Activated CD4-positive, alpha-beta memory T cell treated with anti-CD3 and anti-CD28 coated beads for 36 hours (primary cell): ENCODE data around the gene GLIPR2. TPM values are rescaled to one million over a fixed set of nuclear protein-coding genes. Genes with fewer than 3 reads are reported as not detected.
A peak's percentile ranks its signal among the peaks of the same experiment; 100 is the strongest.
"Not testable (repeated sequence)": the region's sequence is repeated elsewhere in the genome, so short reads cannot be mapped to it uniquely, and the experiment has no call there.

Experiments used
- CTCF ChIA-PET: fragments of 350-600 bp; sonication (Branson Sonifier 250); formaldehyde crosslinking; loops from one replicate; lab custom pipeline; 2021; ENCODE audit warnings: antibody characterized with exemption, inconsistent platforms; lab: Charles Lee
- POLR2A ChIA-PET: fragments of 350-600 bp; sonication (Branson Sonifier 250); formaldehyde crosslinking; loops from one replicate; lab custom pipeline; 2021; ENCODE audit warnings: antibody characterized with exemption; lab: Charles Lee
- DNase-seq: peaks from one replicate; pipeline ENCODE4 v3.0.0-alpha.2; 2020
- H3K27ac Mint-ChIP-seq: one replicate; pipeline ENCODE4 v1.8.0; 2021; ENCODE audit warnings: mixed read lengths
- H3K27me3 Mint-ChIP-seq: one replicate; pipeline ENCODE4 v1.8.0; 2021; ENCODE audit warnings: mixed read lengths
- H3K36me3 Mint-ChIP-seq: one replicate; pipeline ENCODE4 v1.8.0; 2021; ENCODE audit warnings: mixed read lengths
- H3K4me1 Mint-ChIP-seq: one replicate; pipeline ENCODE4 v1.8.0; 2021; ENCODE audit warnings: low read depth, mixed read lengths
- H3K4me3 Mint-ChIP-seq: one replicate; pipeline ENCODE4 v1.8.0; 2021; ENCODE audit warnings: mild to moderate bottlenecking, mixed read lengths
- H3K9me3 Mint-ChIP-seq: one replicate; pipeline ENCODE4 v1.8.0; 2021; ENCODE audit warnings: mixed read lengths
- intact Hi-C: fragments of 100-400 bp; cut with micrococcal nuclease; formaldehyde crosslinking; loops from one replicate; pipeline ENCODE4 v1.15.1; 2023
- total RNA-seq, 2 experiments: library from RNA; stranded (reverse); gene quantifications; one replicate each; pipeline ENCODE4 v1.2.3, GENCODE V29; 2021

GLIPR2 gene, protein sequence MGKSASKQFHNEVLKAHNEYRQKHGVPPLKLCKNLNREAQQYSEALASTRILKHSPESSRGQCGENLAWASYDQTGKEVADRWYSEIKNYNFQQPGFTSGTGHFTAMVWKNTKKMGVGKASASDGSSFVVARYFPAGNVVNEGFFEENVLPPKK
- 10 to 100 TPM; 24.7 to 25.8 TPM for total RNA-seq

DNA sequence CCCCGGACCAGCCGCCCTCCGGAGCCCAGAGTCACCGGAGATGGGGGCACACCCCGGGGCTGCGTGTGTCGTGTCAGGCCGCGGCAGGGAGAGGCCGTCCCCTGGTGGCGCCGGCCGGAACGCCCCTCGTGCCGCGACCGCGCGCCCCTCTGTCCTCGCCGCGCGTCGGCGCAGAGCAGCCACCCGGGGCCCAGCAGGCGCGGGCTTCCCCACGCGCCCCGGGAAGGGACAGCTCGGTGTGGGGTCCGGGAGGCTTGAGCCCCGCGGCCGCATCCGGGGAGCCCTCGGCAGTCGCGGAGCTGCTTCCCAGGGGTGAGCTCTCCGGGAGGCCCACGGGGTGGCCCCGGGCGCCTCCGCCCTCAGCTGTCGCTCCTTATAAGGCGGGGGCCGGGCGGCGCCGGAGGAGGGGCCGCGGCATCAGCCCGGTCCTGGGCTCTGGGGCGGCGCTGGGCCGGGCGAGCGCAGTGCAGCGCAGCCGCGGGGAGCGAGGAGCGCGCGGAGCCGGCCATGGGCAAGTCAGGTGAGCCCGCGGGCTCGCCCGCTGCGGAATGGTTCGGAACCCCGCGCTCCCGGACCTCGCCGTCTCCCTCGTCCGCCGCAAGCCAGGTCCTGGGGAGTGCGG, at the start of gene GLIPR2:
Gene GLIPR2, plus strand, starts transcription at position 462 of the 622 bp plus-strand sequence. Its CDS starts 46 bp downstream, at position 508.
- POLR2A ChIA-PET = interaction anchor here (0.6 to 1.2 kb wide), 6 partner anchors 12 to 975 kb away, joined by 3 to 5 read pairs (median 4); partner anchors contain the start of gene CLTA
- intact Hi-C loops = loop anchor here (1.0 to 5.0 kb wide), 4 partner anchors 16 to 99 kb away; partner anchors contain the start of gene RECK
- no peaks in the 10 kb centered on the region for H3K27me3 Mint-ChIP-seq

DNA sequence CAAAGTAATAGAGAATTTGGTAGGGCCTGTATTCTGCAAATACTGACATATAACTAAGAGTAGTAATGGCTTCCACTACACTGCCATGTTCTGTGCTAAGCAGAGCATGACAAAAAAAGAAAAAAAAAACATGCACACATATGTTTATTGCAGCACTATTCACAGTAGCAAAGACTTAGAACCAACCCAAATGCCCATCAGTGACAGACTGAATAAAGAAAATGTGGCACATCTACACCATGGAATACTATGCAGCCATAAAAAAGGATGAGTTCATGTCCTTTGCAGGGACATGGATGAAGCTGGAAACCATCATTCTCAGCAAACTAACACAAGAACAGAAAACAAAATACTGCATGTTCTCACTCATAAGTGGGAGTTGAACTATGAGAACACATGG, 49.5 kb upstream of the GLIPR2 start:
- POLR2A ChIA-PET, H3K9me3 Mint-ChIP-seq, DNase-seq, H3K27me3 Mint-ChIP-seq, H3K4me3 Mint-ChIP-seq, intact Hi-C loops, H3K4me1 Mint-ChIP-seq, H3K27ac Mint-ChIP-seq: not testable (repeated sequence)
- H3K36me3 Mint-ChIP-seq = peaks cover 27% of the 10 kb centered on the region
- CTCF ChIA-PET = interaction anchor here (1.5 to 2.5 kb wide), 3 partner anchors 16 to 80 kb away, joined by 5 read pairs; no protein-coding TSS in a partner anchor

More for the DNA sequence above, at the start of gene GLIPR2:
- no peaks in the 10 kb centered on the region for H3K9me3 Mint-ChIP-seq
- peak within 1 kb of the TSS; percentile 48 for H3K27ac Mint-ChIP-seq
- H3K4me1 Mint-ChIP-seq = peaks cover 45% of the 10 kb centered on the region
- peak within 1 kb of the TSS; percentile 79 for H3K4me3 Mint-ChIP-seq
- no peaks in the 10 kb centered on the region for H3K36me3 Mint-ChIP-seq
- CTCF ChIA-PET = interaction anchor here (1.2 to 4.8 kb wide), 6 partner anchors 12 to 53 kb away, joined by 3 to 34 read pairs (median 6); no protein-coding TSS in a partner anchor
- DNase-seq = peak; percentile 84

DNA sequence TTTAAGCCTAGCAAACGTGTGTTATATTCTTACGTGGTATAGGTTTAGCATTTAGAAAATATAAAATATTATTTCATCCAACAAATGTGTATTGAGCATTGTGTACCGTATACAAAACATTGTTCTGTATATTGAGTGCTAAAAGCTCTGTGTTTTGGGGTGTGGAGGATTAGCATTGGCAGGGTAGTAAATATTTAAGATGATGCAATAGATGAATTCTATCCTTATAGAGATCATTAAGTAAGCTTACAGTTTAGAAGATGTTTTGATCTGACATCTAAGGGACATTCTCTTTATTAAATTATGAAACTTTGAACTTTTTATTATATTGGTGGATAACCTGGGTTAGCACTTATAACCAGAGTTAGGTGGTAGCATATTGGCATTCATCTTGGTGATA, 48.5 kb upstream of the GLIPR2 start:
- peaks cover 13% of the 10 kb centered on the region for H3K4me1 Mint-ChIP-seq
- intact Hi-C loops = no loop called here
- POLR2A ChIA-PET = no interaction called here
- no peak for DNase-seq
- H3K27me3 Mint-ChIP-seq = no peaks in the 10 kb centered on the region
- peaks cover 6% of the 10 kb centered on the region for H3K9me3 Mint-ChIP-seq
- H3K27ac Mint-ChIP-seq = no peak overlapping the region
- peaks cover 25% of the 10 kb centered on the region for H3K36me3 Mint-ChIP-seq
- H3K4me3 Mint-ChIP-seq = no peak overlapping the region
- CTCF ChIA-PET = interaction anchor here (1.3 to 2.5 kb wide), 3 partner anchors 15 to 79 kb away, joined by 3 to 5 read pairs (median 5); no protein-coding TSS in a partner anchor

DNA sequence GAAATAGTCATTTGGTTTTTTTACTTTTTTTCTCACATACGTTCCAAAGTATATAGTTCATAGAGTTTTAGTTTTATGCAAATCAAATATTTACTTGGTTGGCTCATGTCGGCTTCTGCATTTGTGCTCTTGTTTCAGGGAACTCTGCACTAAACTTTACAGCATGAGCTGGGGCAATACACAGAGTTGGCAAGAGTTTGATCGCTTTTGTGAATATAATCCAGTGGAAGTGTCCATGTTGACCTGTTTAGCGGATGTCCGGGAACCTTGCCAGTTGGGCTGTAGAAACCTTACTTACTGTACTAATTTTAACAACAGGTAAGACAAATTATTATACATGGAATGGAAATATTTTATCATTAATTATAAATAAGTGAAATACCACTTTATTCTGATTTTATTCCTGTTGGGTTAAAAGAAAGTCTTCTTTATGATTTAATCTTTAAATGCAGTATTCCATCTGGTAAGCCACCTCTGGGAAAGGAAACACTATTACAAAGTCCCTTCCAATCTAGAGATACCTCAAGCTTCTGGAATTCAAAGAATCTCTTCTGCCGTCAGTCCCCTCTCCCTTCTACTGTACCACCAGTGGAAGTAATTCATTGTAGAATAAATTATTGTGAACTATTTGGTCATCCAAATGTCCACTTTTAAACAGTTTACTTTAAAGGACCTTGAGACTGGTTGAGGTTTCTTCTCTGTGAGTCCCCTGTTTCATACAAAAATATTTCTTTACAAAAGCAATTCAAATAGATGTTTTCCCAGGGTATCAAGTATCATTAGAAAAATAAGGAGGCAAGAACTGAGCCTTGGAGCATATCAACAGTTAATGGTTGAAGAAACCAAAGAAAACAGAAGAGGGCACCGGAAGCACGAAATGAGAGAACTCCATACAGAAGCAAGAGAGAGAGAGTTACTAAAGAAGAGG, 45.2 kb upstream of the GLIPR2 start:
- no peak overlapping the region for H3K4me3 Mint-ChIP-seq
- intact Hi-C loops = loop anchor here (5.0 kb wide), 1 partner anchor 54 kb away; the partner anchor contains the start of gene RECK
- POLR2A ChIA-PET = no interaction called here

DNA sequence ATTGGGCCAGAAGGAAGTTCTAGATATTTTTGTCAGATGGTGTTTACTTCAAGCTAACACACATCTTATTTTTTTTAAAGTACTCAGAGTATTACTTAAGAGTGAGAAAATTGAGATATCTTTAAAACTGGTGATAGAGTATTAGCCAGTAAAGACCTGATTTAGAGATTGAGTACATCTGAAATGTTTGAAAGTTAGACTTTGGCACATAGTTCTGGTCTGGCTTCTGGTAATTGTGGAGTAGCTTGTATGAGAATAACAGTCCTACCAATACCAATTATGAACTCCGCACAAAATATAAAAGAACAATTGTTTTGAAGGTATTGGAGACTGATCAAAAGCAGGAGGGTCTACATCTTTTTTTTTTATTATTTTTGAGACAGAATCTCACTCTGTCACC, 44.5 kb upstream of the GLIPR2 start:
- no peak overlapping the region for H3K4me3 Mint-ChIP-seq
- POLR2A ChIA-PET = no interaction called here
- DNase-seq = no peak
- H3K36me3 Mint-ChIP-seq = peaks cover 9% of the 10 kb centered on the region
- no peak overlapping the region for H3K27ac Mint-ChIP-seq
- intact Hi-C loops = loop anchor here (2.0 to 5.0 kb wide), 2 partner anchors 19 to 55 kb away; partner anchors contain the start of gene RECK
- H3K9me3 Mint-ChIP-seq = peaks cover 4% of the 10 kb centered on the region
- CTCF ChIA-PET = interaction anchor here (1.1 to 1.9 kb wide), 4 partner anchors 8 to 83 kb away, joined by 3 to 8 read pairs (median 5); no protein-coding TSS in a partner anchor
- H3K4me1 Mint-ChIP-seq = peaks cover 14% of the 10 kb centered on the region
- no peaks in the 10 kb centered on the region for H3K27me3 Mint-ChIP-seq

More for the DNA sequence above, 45.2 kb upstream of the GLIPR2 start:
- peaks cover 14% of the 10 kb centered on the region for H3K4me1 Mint-ChIP-seq
- peaks cover 6% of the 10 kb centered on the region for H3K9me3 Mint-ChIP-seq
- CTCF ChIA-PET = interaction anchor here (1.1 to 1.9 kb wide), 4 partner anchors 9 to 75 kb away, joined by 3 to 8 read pairs (median 6); no protein-coding TSS in a partner anchor
- DNase-seq = no peak
- no peaks in the 10 kb centered on the region for H3K27me3 Mint-ChIP-seq
- no peak overlapping the region for H3K27ac Mint-ChIP-seq
- peaks cover 16% of the 10 kb centered on the region for H3K36me3 Mint-ChIP-seq

DNA sequence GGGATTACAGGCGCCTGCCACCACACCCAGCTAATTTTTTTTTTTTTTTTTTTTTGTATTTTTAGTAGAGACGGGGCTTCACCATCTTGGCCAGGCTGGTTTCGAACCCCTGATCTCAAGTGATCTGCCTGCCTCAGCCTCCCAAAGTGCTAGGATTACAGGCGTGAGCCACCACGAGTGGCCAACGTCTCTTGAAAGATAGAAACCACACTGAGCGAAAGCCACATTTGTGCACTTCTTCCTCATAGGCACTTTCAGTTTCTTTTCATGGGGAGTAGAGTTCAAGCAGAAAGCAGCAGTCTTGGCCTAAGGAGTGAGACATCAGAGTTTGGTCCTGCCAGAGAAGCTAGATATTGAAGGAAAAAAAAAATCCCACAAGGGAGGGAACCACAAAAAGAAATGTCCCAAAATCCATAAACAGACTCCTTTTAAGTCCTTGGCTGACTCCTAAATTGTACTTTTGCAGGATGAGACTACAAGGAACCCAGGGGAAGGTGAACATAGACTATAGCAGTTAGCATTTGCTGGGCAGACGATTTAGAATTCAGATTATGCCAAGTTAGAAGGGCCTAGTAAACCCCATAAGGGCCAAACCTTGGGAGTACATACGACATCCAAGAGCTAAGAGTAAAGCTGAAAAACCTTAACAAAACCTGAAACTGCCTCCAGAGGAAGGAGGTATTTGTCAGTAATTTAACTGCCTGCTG, 43.9 kb upstream of the GLIPR2 start:
- ChIA-PET CTCF (interaction anchor here (0.7 to 1.9 kb wide), 6 partner anchors 7 to 98 kb away, joined by 3 to 8 read pairs (median 5); partner anchors contain the start of gene CLTA), POLR2A (no interaction called here)
- Mint-ChIP-seq H3K27me3 (no peaks in the 10 kb centered on the region), H3K27ac (peak overlapping the region; percentile 26), H3K4me1 (peaks cover 14% of the 10 kb centered on the region), H3K9me3 (no peaks in the 10 kb centered on the region), H3K4me3 (no peak overlapping the region), H3K36me3 (peaks cover 5% of the 10 kb centered on the region)
- DNase-seq = peak; percentile 62
- intact Hi-C loops = loop anchor here (2.0 to 5.0 kb wide), 2 partner anchors 20 to 55 kb away; partner anchors contain the start of gene RECK

DNA sequence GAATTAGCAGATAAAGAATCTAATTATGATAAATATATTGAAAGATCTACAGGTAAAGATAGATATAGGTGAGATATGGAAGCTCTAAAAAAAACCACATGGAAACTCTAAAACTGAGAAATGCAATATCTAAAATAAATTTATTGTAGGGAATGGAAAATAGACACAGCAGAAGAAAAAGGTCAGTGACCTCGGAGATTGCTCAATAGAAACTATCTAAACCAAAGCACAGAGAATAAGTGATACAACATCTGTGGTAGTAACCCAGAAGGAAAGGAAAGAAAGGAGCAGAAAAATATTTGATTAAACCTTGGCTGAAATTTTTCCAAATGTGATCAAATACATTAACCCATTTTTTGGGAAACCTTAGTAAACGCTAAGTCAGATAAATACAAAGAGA, 43.1 kb upstream of the GLIPR2 start:
- Mint-ChIP-seq H3K9me3 (no peaks in the 10 kb centered on the region), H3K27ac (no peak overlapping the region), H3K4me3 (no peak overlapping the region), H3K27me3 (no peaks in the 10 kb centered on the region), H3K4me1 (peaks cover 14% of the 10 kb centered on the region), H3K36me3 (peaks cover 5% of the 10 kb centered on the region)
- intact Hi-C loops = loop anchor here (2.0 to 5.0 kb wide), 2 partner anchors 21 to 56 kb away; partner anchors contain the start of gene RECK
- no peak for DNase-seq
- ChIA-PET CTCF (interaction anchor here (1.1 to 1.9 kb wide), 2 partner anchors 9 to 86 kb away, joined by 3 to 8 read pairs; no protein-coding TSS in a partner anchor), POLR2A (no interaction called here)

DNA sequence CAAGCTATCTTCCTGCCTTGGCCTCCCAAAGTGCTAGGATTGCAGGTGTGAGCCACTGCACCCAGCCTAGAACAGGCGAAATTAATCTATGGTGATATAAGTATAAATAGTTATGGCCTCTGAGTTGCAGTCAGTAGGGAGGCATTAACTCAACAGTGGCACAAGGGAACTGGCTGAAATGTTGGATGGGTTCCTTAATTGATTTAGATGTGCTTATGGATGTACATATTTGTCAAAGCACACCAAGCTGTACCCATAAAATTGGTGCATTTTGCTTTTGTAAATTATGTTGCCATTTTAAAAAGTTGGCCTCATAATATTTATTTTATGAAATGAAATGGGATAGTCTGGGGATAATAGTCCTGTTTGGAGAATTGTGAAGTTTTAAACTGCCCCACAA, 36.8 kb upstream of the GLIPR2 start:
- H3K4me1 Mint-ChIP-seq = peaks cover 8% of the 10 kb centered on the region
- H3K36me3 Mint-ChIP-seq = no peaks in the 10 kb centered on the region
- no peak overlapping the region for H3K4me3 Mint-ChIP-seq
- H3K9me3 Mint-ChIP-seq = no peaks in the 10 kb centered on the region
- CTCF ChIA-PET = interaction anchor here (0.8 to 11.8 kb wide), 4 partner anchors 8 to 65 kb away, joined by 3 to 341 read pairs (median 4); partner anchors contain the start of gene CCIN
- POLR2A ChIA-PET = no interaction called here
- intact Hi-C loops = loop anchor here (5.0 kb wide), 1 partner anchor 142 kb away; the partner anchor contains the start of gene OR2S2
- H3K27me3 Mint-ChIP-seq = no peaks in the 10 kb centered on the region
- H3K27ac Mint-ChIP-seq = no peak overlapping the region
- no peak for DNase-seq

DNA sequence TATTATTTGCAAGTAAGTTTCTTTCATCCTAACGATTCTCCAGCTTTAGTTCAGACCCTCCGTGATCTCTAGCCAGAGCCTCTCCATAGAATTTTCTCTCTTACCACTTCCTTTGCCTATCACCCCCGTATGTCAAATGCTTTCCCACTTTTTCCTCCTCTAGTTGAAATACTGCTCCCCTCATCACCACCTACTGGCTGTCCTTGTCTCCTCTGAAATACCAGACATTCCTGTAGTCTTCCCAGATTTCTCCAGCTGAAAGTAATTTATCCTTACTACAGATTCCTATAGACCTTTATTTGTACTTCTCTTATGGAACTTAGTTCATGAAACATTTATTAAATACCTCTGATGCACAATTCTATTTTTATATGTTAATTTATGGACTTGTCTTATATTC, 36.0 kb upstream of the GLIPR2 start:
- Mint-ChIP-seq H3K4me1 (peaks cover 8% of the 10 kb centered on the region), H3K9me3 (no peaks in the 10 kb centered on the region), H3K4me3 (no peak overlapping the region), H3K27ac (no peak overlapping the region), H3K36me3 (no peaks in the 10 kb centered on the region), H3K27me3 (no peaks in the 10 kb centered on the region)
- no peak for DNase-seq
- intact Hi-C loops = loop anchor here (5.0 kb wide), 1 partner anchor 143 kb away; the partner anchor contains the start of gene OR2S2
- ChIA-PET POLR2A (interaction anchor here (0.6 to 1.8 kb wide), 2 partner anchors 66 to 465 kb away, joined by 5 to 6 read pairs; no protein-coding TSS in a partner anchor), CTCF (interaction anchor here (0.5 to 11.8 kb wide), 8 partner anchors 8 to 574 kb away, joined by 3 to 341 read pairs (median 3); partner anchors contain the start of genes CCIN and CLTA)

DNA sequence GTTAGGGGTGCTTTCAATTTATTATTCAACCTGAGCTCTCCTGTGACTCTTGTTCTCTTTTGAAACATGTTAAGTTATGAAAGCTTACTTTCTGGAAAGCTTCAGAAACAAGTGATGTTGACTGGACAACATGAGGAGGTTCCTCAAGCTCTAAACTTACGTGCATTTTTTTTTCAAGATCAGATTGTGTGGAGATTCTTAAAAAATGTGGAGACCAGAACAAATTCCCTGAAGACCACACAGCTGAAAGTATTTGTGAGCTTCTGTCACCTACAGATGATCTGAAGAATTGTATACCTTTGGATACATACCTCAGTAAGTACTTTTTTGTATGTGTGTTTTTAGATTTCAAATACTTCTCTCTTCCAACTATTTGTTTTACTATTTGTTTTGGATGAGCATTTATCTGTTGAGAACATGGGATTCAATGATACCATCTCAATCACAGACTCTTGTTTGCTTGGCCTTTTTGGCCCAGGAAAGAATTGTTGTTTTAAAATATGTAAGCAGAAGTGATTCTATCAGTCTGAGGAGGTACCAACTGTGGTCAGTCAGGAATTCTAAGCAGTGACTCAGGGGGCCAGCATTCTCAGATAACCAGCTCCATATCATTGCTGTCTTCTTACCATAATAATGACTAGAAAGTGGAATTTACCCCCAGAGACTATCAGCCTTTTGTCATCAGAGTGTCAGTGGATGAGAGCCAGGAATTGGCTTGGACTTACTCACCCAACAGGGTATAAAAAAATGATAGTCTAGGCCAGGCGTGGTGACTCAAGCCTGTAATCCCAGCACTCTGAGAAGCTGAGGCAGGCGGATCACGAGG, 34.4 kb upstream of the GLIPR2 start:
- CTCF ChIA-PET = interaction anchor here (0.6 to 11.8 kb wide), 39 partner anchors 9 to 723 kb away, joined by 3 to 341 read pairs (median 4); partner anchors contain the start of genes CCIN, CLTA and GLIPR2
- no peaks in the 10 kb centered on the region for H3K9me3 Mint-ChIP-seq
- no peak overlapping the region for H3K27ac Mint-ChIP-seq
- intact Hi-C loops = loop anchor here (5.0 kb wide), 1 partner anchor 145 kb away; the partner anchor contains the start of gene OR2S2
- no peak for DNase-seq
- POLR2A ChIA-PET = interaction anchor here (1.4 to 1.8 kb wide), 2 partner anchors 64 to 86 kb away, joined by 3 to 6 read pairs; no protein-coding TSS in a partner anchor
- H3K36me3 Mint-ChIP-seq = no peaks in the 10 kb centered on the region
- H3K4me1 Mint-ChIP-seq = peaks cover 8% of the 10 kb centered on the region
- H3K4me3 Mint-ChIP-seq = no peak overlapping the region
- H3K27me3 Mint-ChIP-seq = no peaks in the 10 kb centered on the region
